Keratinocyte (primary cell): ENCODE results near the gene SMIM28.

Source experiments
- CTCF ChIP-seq, 3 experiments: IDR thresholded peaks in 1 of 3; conservative IDR thresholded peaks in 1 of 3; optimal IDR thresholded peaks in 1 of 3; 2 replicates in 2 of 3; 3 replicates in 1 of 3; pipeline versions ENCODE3 to v1.5.1; 2011; ENCODE audit warnings: low read length in 3 of 3, mild to moderate bottlenecking in 3 of 3, moderate library complexity in 2 of 3, control low read depth in 1 of 3, inconsistent platforms in 1 of 3; ENCODE audit not compliant: insufficient read depth in 2 of 3; ENCODE audit errors: extremely low read depth in 1 of 3
- EZH2 ChIP-seq: IDR thresholded peaks from one replicate; pipeline ENCODE4 v1.6.1; 2012; ENCODE audit warnings: inconsistent platforms, mild to moderate bottlenecking, low read length, moderate library complexity

GRCh38 chr6:138418118-138418742 is 40.5 kb downstream of the SMIM28 start:
- TF ChIP-seq EZH2: no peak
- TF ChIP-seq CTCF (optimal IDR thresholded peaks at IDR 0.05 in 1 of 3, IDR thresholded peaks at IDR 0.05 in 1 of 3, conservative IDR thresholded peaks at IDR 0.05 in 1 of 3; ENCODE audit: extremely low read depth in 1 of 3, insufficient read depth in 2 of 3, low read length in 3 of 3): no peak
